Suppressor macrophage (primary cell): ENCODE measurements around the gene ARHGEF40.

Experiments used
- DNase-seq, 4 experiments: peaks; one replicate each; pipeline ENCODE4 v3.0.0-alpha.2; 2020 to 2022
- total RNA-seq, 17 experiments: gene quantifications; one replicate each; lab custom pipeline; 2026; ENCODE audit warnings: mixed read lengths in 6 of 17, inconsistent platforms in 3 of 17; lab: John Stamatoyannopoulos, UW

Gene ARHGEF40
- total RNA-seq = 12.3 to 138 (median 62.0) reads per million in 17 experiments

DNA sequence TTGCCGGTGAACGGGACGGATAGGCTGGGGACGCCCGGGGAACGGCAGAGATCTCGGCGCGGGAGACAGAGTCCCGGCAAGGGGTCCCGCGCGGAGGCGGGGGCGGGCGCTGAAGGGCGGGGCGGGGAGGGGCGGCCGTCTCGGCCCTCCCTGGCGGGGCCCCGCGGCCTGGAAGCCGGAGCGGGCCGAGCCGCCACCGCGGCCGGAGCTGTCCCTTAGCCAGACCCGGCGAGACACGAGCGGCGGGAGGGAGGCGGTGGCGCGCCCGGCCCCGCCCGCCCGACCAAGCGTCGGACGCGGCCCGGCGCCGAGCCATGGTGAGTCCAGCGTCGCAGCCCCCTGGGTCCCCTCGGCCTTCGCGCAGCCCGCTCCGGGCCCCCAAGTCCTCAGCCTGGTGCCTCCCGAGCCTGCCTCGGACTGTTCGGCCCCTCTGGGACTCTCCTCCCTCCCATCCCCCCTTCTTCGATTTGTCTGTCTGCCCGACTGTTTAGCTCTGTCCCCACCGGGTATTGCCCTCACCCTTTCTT is at the start of gene ARHGEF40:
Gene ARHGEF40 (plus strand): TSS at position 222 of the 527 bp plus-strand sequence. CDS start 93 bp downstream, at position 315.
- DNase-seq = peak; percentile 59 to 85 (median 71)

DNA sequence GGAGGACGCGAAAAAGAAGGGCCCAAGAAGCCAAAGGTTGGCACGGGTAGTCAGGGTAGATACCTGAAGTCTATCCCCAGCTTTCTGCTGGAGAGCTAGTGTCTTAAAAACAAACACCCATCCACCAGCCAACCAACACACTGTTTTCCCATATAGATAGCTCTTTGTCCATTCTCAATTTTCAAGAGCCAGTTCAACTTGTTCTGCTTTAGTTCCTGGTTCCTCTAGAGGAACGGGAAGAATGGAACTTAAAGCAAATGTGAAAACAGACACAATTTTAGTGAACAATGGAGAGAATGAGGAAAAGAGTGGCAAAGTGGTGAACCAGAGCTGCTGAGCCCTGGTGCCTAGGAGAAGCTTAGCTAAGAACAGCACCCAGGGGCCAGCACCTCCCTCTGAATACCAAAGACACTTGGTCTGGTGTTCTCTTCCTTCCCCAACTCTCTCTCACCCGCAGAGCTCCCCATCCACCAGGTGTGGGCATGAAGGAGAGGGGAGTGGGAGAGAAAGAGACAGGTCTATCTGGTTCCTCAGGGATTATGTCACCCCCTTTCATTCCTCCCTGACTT is 49.0 kb upstream of the ARHGEF40 start:
- no peak for DNase-seq

DNA sequence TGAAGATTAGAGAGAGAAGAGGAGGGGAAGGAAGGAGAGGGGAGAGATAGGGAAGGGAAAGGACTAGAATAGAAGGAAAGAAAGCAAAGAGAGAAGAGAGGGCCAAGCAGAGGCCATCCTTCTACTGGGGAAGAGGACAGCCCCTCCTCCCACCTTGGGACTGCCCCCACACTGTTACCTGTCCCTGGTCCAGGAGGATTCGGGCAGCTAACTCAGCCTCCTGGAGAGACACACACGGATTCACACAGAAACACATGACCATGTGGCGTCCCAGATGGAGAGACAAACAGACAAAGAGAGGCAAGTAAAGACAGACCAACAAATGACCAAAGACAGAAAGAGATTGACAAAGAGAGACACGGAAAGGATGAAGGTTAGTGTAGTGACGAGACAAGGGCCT is 47.4 kb upstream of the ARHGEF40 start:
- DNase-seq = no peak

DNA sequence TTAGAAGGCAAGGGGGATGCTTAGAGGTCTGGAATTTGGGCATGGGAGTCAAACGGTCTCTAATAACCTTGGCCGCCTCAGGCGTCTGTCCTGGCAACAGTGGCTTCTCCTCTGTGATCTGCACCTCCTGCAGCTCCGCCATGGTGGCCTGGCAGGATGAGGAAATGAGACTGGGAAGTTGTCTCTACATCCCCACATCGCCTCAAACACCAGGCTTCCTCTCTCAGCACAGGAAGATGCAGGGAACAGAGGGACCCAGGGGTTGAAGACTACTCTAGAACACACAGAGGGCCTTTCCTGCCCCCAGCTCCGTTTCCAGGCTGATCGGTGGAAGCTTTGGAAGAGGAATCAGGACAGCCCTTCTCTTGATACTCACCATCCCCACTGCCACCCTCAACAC is 46.9 kb upstream of the ARHGEF40 start:
- DNase-seq = peak; percentile 57 to 81 (median 74)

DNA sequence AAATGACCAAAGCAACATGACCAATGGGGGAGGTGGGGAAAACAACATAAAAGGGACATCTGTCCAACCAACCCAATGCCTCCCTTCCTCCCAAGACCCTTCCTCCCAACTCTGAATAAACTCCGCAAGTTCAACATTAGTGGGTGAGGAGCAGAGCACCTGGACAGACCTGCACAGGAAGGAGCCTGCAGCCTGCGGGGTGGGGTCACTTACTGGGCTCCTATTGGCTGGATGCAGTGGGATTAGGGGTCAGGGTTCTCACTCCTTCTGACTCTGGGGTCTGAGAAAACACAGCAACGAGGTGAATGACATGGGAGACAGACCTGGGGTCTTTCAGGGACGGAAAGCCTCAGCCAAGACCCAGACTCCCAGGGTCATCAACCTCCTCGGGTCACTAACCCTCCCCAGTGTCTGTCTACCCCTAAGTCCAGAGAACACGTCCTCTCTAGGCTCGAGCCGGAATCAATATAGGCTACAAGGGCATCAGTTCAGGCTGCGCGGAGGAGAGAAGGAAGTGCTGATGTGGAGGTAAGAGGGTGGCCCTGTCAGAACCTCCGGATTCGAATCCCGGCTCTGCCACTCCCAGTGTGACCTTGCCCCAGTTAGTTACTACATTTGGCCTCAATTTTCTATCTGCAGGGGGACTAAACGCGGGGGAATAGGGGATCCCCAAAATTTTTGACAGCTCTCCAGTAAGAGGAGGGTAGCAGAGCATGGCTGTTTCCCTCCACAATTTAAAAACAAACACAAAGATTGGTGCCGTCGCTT is 46.1 kb upstream of the ARHGEF40 start:
- no peak for DNase-seq

DNA sequence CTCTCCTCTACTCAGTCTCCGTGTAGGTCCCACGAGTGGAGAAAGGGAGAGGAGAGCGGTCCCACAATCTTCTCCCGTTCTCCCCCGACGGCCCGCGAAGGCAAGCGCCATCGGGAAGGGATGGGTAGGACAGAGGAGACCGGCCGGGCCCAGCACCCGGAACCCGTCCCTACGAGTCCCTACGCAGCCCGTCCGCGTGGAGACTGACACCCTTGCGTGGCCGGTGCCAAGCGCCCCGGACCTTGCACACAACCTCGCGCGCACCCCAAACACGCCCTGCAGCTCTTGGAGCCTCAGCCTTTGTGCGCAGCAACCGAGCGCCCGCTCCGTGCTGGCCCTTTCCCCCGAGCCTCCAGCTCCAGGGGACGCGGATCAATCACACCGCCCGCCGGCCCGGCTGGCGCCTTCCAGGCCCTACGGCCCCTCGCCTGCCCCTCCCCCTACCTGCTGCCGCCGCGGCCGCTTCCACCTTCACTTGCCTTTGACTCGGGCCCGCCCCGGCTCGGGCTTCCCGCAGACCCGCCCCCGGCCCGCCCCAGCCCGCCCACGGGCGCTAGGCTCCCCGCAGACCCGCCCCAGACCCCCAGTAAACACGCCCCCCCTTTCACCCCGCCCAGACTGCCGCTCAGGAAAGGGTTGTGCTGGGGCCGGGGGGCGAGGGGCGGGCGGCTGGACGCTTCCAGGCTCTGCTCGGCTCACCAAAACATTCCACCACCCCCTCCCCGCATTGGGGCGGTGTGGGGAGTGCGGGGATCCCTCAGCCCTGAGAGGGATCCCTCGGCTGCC is 45.3 kb upstream of the ARHGEF40 start, which contains the start of gene NDRG2:
Gene NDRG2 (minus strand): TSS at position 477 of the 786 bp plus-strand sequence. CDS start 1,746 bp downstream, outside the sequence.
- DNase-seq = peak in 2 of 4 experiments; percentile 27 to 51

DNA sequence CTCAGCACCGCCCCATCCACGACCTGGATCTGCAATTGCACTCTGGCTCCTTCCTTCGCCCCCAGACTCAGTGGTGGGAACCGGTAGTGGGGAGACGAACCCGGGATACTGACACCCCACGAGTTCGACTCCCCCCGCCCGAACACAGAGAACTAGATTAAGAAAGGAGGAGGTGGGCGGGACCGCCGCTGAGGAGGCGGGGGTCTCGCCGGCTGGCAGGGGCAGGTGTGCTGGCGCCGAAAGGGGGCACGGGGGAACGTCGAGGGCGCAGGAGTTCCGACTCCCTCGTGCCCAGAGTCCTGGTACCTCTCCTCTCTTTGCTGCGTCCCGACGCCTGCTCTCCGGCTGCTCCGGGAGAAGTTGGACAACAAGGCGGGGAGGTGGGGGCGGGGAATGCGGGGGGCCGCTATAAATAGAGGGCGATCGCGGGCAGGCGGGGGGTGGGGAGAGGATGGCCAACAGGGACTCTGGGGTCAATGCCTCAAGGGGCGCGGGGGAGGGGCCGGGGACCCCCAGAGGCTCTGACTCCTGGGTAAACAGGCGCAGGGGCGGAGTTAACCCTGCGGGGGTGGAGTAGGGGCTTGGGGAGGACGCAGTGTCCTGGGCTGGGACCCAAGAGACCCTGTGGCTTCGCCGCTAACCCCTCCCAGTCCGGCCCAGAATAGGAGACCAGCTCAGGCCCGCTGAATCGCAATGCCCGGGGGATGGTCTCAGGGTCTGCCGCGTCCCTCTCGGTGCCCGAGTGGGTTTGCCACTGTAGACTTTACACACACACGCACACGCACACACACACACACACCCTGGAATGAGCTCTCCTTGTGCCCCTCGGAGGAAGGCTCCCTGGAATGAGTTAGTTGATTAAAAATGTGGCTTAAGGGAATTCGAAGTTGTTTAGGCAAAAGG is 44.5 kb upstream of the ARHGEF40 start:
- no peak for DNase-seq

DNA sequence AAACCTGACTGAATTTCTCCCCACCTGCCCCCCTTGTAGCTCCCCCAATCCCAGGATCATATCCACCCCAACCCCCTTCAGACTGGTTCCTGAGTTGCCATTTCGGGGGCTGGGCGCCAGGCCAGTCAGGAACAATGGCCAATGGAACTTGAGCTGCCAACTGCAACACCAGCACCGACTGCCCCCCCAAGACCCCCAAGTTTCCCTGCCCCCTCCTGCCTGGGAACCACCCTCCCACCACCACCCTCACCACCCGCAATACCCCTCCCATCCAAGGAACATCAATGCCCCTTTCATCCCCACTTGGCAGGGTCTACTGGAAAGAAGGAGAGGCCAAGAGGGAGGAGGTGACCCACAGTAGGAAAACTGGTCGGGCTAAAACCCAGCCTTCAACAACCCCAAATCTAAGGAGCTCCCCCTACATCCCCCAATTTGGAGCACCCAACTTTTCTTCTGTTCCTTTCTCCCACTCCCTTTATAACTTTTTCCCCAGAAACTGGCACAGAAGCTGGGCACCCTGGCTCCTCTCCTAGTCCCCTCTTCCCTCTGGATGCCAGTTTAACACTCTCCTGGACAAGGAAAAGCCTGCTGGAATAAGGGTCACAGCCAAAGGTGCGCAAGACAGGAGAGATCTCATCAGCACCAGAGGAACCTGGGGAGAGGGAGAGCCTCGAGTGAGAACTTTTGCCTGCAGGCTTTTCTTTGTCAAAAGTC is 43.7 kb upstream of the ARHGEF40 start:
- no peak for DNase-seq

DNA sequence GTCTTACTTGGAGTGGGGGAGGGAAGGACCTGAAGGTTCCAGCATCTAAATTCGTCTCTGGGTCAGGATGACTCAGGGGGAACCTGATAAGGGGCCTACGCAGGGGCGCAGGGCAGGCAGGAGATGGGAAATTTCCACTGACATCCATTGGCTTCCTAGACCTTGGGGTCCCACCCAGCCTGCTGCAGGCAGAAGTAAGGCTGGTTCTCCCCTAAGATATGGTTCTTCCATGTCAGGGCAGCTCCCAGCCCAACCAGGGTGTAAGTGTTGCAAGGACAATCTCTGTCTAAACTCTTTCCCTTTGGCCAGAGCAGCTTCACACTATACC is 43.2 kb upstream of the ARHGEF40 start:
- no peak for DNase-seq

DNA sequence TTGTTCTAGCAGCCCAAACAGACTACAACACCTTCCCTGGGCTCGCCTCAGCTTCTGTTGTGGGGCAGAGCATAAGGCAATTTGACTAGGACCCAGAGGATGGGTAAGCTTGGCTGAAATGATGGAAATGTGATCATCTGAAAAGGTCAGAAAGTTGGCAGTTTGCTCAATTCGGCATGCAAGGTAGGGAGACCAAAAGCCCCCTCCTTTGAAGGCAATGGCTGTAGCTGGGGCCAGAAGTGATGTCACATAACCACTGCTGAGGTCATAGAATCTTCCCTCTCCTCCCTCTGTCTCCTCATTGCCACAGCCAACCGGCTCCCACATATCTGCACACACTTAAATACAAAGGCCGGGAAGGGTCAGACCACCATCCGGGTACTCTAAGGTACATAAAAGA is 40.2 kb upstream of the ARHGEF40 start, which contains the start of gene TPPP2:
Gene TPPP2 (plus strand): TSS at position 301 of the 400 bp plus-strand sequence. CDS start 365 bp downstream, outside the sequence.
- no peak for DNase-seq

DNA sequence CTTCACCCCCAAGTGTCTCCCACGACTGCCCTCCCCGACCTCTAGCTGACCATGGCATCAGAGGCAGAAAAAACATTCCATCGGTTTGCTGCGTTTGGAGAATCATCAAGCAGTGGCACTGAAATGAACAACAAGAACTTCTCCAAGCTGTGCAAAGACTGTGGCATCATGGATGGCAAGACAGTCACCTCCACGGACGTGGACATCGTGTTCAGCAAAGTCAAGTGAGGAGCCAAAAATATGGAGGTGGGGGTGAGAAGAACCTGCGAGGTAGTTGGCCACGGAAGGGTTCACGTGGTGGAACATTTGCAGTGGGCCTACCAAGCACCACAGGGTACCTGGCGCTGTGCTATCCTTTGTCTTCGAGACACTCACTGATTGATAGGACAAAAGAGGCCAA is 39.6 kb upstream of the ARHGEF40 start:
- no peak for DNase-seq

DNA sequence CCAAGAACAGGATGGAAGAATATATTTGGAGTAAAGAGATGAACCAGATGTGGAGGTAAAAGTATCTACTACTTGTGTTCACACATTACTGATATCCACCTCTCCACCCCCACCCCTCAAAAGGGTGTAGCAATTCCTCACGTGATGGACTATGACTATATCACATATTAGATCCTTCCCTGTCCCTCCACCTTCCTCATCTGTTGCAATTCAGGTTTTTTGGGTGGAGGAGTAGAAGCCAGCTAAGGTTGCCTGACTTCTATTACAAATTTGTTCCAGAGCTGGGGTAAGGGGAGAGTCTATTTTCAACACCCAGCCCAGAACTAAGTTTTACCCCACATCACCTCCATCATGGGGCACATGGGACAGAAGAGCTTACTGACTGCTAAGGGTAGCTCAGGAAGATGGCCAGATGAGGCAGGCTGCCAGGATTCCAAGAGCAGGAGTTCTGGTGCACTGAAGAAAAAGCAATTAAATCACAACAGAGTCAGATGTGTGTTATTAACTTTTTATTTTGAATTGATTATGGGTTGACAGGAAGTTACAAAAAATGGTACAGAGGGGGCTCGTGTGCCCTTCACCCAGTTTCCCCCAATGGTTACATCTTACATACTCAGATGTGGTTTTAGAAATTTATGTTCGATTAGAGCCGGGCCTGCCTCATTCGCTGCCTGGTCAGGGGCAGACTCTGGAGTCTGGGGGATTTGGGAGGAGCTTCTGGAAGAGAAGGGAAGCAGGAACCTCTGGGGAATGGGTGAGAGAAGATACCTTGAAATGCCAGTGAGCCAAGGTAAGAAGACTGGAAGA is 37.6 kb upstream of the ARHGEF40 start:
- DNase-seq = peak in 3 of 4 experiments; percentile 53 to 68 (median 63)

DNA sequence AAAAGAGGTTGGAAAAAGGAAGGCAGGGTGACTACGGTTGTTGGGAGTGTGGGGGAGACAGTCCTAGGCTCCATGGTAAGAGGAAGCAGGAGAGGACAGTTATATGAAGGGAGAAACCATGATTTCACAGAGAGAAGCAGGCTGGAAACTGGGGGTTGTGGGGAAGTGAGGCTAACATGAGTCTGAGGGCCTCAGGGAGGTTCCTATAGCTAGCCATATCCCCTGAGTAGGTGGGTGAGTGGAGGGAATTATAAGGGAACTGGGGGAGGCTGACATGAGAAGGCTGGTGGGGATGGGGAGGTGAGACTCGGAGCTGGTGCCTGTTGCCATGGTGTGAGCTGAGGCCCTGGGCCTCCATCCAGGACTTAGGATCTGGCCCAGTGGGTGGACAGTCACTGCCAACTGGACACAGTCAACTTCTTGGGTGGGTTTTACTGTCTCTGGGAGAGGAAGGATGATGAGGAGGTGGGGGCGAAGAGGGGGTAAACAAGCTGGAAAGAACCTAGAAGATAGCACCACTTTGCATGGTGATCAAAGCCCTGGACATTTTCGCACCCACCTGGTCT is 36.9 kb upstream of the ARHGEF40 start:
- DNase-seq = peak; percentile 58 to 78 (median 76)

DNA sequence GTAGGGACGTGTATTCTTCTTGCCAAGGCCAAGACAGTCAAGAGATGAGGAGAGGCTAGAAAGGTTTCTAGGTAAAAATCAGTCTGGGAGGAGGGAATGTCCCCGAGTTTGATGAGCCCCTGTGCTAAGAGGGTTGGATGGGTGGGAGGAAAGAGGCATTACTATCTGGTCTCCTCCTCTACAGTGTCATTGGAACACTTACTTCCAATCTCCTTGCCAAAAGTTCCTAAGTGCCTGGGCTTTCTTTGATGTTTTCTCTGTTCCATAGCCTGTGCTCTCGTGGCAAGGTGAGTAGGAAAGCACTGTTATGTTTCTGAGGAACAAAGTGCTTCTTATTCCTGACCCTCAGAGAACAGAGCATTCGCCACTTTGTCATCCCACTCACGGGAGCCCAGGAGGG is 35.4 kb upstream of the ARHGEF40 start, which contains the start of gene RNASE13:
Gene RNASE13 (minus strand): TSS at position 101 of the 400 bp plus-strand sequence. CDS start 519 bp downstream, outside the sequence.
- no peak for DNase-seq

DNA sequence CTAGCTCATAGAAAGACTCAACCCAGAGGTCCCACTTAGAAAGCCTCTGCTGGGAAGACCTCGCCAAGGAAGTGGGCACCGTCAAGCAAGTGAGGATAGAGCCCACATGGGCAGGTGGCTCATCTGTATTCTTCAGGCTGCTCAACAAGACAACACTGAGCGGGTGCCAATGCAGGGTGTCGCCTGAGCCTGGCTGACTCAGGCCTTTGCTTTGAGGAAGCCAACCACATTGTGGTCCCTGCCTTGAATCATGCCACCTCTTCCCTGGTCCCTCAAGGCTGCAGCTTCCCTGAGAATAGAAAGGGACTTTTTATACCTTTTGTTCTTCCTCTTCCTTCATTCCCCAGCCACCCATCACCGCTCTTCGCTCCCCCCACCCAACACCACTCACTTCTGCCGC is 33.4 kb upstream of the ARHGEF40 start:
- DNase-seq = peak; percentile 53 to 74 (median 65)

DNA sequence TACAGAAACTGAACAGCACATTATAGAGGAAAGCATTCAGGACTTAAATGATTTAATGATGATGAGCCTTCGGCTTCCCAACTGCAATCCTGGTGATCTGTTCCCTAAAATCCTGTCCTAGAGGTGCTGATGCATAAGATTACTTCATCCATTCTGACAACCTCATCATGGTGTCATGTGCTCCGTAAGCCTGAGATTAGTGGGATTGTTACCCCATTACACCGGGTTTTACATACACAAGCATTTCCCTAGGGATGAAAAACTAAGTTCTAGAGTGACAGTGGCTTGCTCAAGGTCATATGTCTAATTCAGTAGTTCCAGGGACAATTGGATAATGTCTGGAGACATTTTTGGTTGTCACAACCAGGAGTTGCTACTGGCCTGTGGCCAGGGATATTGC is 32.9 kb upstream of the ARHGEF40 start:
- DNase-seq = peak in 3 of 4 experiments; percentile 20 to 61 (median 36)

DNA sequence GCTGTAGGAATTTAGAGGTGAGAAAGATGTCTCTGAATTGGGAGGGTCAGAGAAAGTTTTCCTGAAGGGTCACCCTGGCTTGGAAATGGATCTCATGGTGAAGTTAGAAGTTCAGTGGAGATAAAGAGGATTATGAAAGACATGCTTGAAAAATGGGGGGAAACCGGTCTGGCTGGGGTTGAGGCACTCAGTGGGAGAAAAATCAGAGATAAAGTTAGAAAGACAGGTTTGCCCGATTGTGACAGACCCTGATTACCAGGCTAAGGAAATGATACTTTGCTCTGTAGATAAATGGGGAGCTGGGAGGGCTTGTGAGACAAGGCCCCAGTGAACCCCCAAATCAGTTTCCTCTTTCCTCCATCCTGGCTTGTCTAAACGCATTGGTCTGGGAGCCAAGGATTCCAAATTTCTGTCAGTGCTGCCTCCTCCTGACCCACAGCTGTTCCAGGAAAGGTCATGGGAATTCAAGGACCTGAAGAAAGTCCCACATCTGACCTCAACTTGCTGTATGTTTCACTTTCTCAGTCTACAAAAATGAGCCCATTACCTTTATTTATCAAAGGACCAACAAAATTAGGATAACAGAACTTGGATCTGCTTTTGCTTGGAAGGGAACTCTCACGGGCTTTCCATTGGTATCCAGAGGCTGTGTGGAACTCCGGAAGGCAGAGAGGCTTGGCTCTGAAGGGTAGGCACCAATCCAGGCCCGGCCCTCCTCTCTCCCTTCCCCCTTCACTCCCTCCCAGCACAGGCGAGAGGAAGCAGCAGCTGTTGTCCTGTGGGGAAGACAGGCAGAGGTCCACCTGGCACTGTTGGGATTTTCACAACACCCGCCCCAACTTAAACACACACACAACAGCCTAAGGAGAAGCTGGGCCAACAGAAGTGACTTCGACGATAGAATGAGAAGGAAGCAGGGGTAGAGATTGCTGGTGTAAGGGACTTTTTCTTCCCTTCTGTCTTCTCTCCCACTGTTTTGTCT is 31.4 kb upstream of the ARHGEF40 start:
- peak in 2 of 4 experiments; percentile 21 to 26 for DNase-seq
